Neutrophil (primary cell): ENCODE data around the gene CD247.

Source experiments
- H3K27ac ChIP-seq: fragments of 200-600 bp; sonication (generic); 2 replicates; pipeline ENCODE4 v1.5.1; 2016; ENCODE audit warnings: mild to moderate bottlenecking, moderate library complexity
- H3K27me3 ChIP-seq: fragments of 200-600 bp; sonication (generic); 2 replicates; pipeline ENCODE4 v1.6.0; 2016; ENCODE audit warnings: mild to moderate bottlenecking
- H3K36me3 ChIP-seq: fragments of 200-600 bp; sonication (generic); 2 replicates; pipeline ENCODE4 v1.5.1; 2017
- H3K4me1 ChIP-seq, 2 experiments: fragments of 200-600 bp in 1 of 2; sonication (generic) in 1 of 2; 1 replicate in 1 of 2; 2 replicates in 1 of 2; pipeline versions ENCODE4 v1.5.1 to v1.6.1; 2013 to 2016; ENCODE audit warnings: low read depth in 1 of 2, low read length in 1 of 2, mild to moderate bottlenecking in 1 of 2, moderate library complexity in 1 of 2; ENCODE audit not compliant: control insufficient read depth in 1 of 2, insufficient read depth in 1 of 2
- H3K4me3 ChIP-seq, 2 experiments: fragments of 200-600 bp in 1 of 2; sonication (generic) in 1 of 2; 1 replicate in 1 of 2; 2 replicates in 1 of 2; pipeline ENCODE4 v1.5.1; 2013 to 2016; ENCODE audit warnings: low read depth in 1 of 2, low read length in 1 of 2, mild to moderate bottlenecking in 1 of 2, moderate library complexity in 1 of 2
- H3K9me3 ChIP-seq: fragments of 200-600 bp; sonication (generic); 2 replicates; pipeline ENCODE4 v1.5.1; 2016
- CTCF ChIP-seq: fragments of 200-600 bp; sonication (generic); IDR thresholded peaks from 2 replicates; pipeline ENCODE4 v1.5.1; 2016; ENCODE audit warnings: antibody characterized with exemption

The CD247 gene

GRCh38 chr1:167483790-167484189, 34.5 kb downstream of the CD247 start:
- Histone ChIP-seq H3K4me1 (no peaks in the 10 kb centered on the region), H3K4me3 (no peak overlapping the region), H3K36me3 (no peaks in the 10 kb centered on the region), H3K9me3 (no peaks in the 10 kb centered on the region), H3K27ac (no peak overlapping the region), H3K27me3 (no peaks in the 10 kb centered on the region)
- no peak for TF ChIP-seq CTCF

- Histone ChIP-seq H3K36me3 (no peaks in the 10 kb centered on the region), H3K9me3 (no peaks in the 10 kb centered on the region), H3K27me3 (no peaks in the 10 kb centered on the region), H3K27ac (no peak overlapping the region), H3K4me1 (no peaks in the 10 kb centered on the region), H3K4me3 (no peak overlapping the region)
- no peak for TF ChIP-seq CTCF
These were observed 36.1 kb downstream of the CD247 start for GRCh38 chr1:167482184-167482583.

GRCh38 chr1:167479331-167479979, 38.9 kb downstream of the CD247 start:
- Histone ChIP-seq H3K4me1 (no peaks in the 10 kb centered on the region), H3K27ac (no peak overlapping the region), H3K4me3 (no peak overlapping the region), H3K9me3 (no peaks in the 10 kb centered on the region), H3K27me3 (no peaks in the 10 kb centered on the region), H3K36me3 (no peaks in the 10 kb centered on the region)
- no peak for TF ChIP-seq CTCF

- Histone ChIP-seq H3K4me1 (no peaks in the 10 kb centered on the region), H3K27ac (no peak overlapping the region), H3K27me3 (no peaks in the 10 kb centered on the region)
These were observed 40.3 kb downstream of the CD247 start for GRCh38 chr1:167477986-167478385.

GRCh38 chr1:167476061-167476460, 42.3 kb downstream of the CD247 start:
- Histone ChIP-seq H3K4me3 (no peak overlapping the region), H3K36me3 (no peaks in the 10 kb centered on the region), H3K27ac (no peak overlapping the region), H3K4me1 (no peaks in the 10 kb centered on the region), H3K27me3 (no peaks in the 10 kb centered on the region), H3K9me3 (no peaks in the 10 kb centered on the region)
- no peak for TF ChIP-seq CTCF

More at GRCh38 chr1:167477986-167478385, 40.3 kb downstream of the CD247 start:
- Histone ChIP-seq H3K4me3 (no peak overlapping the region), H3K36me3 (no peaks in the 10 kb centered on the region), H3K9me3 (no peaks in the 10 kb centered on the region)
- no peak for TF ChIP-seq CTCF
